C4-2B (cell line): ENCODE results near the gene AK8.

Experiments used
- ZFX ChIP-seq: fragments of 450-650 bp; IDR thresholded peaks from 2 replicates; pipeline ENCODE4 v1.6.1; 2017
- TF ChIP-seq, protein P1 (sequence below): fragments of 450-650 bp; conservative IDR thresholded peaks from 2 replicates; pipeline ENCODE4 v1.5.1; 2017; ENCODE audit warnings: mild to moderate bottlenecking

DNA sequence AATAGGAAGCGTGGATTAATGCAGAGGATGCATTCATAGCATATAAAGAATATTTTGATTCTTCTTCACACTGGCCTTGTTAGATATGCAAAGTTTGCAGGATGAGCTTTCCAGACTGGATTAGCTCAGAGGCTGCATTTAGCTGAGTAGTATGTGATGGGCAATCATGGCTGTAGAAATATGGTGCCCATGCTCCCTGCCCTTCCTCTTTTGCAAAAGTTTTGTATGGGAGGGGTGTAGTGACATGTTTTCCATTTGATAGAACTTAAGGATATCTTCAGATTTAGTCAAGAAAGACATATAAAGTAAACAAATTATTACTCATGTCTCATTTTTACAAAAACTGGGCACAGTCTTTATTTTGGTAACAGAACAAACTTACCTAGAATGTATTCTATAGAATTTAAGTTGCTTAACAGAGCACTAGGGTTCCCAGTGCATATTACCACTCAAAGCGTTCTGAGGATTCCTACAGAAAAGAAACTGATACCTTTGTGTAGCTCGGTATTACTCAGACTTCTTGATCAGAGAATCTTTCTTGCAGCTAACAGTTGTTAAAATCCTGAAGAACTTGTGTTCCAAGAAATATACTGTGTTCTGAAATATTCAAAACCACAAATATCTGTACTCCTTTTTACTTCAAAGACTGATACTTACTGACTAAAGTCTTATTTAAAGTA, 198.0 kb downstream of the AK8 start:
- TF ChIP-seq, protein P1, sequence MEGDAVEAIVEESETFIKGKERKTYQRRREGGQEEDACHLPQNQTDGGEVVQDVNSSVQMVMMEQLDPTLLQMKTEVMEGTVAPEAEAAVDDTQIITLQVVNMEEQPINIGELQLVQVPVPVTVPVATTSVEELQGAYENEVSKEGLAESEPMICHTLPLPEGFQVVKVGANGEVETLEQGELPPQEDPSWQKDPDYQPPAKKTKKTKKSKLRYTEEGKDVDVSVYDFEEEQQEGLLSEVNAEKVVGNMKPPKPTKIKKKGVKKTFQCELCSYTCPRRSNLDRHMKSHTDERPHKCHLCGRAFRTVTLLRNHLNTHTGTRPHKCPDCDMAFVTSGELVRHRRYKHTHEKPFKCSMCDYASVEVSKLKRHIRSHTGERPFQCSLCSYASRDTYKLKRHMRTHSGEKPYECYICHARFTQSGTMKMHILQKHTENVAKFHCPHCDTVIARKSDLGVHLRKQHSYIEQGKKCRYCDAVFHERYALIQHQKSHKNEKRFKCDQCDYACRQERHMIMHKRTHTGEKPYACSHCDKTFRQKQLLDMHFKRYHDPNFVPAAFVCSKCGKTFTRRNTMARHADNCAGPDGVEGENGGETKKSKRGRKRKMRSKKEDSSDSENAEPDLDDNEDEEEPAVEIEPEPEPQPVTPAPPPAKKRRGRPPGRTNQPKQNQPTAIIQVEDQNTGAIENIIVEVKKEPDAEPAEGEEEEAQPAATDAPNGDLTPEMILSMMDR: no peak
- no peak for TF ChIP-seq ZFX
